ENCODE results near the gene KCNG2. TPM values are rescaled to one million over a fixed set of nuclear protein-coding genes. Genes with fewer than 3 reads are reported as not detected.

The KCNG2 gene
- total and polyA plus RNA-seq, 2 of the 13 experiments (the other 11 are each of a cell fraction or from before 2014, with no cell fraction given): not detected

- 67% methylated on average over 12 of the region's 18 CpGs for WGBS (ENCODE audit: low lambda C conversion rate)
- ATAC-seq: no peak
- in situ Hi-C loops (cut with HindIII; ENCODE audit: extremely low pct_ligation_motif_present, low pct_unique_long_range_greater_than_20kb) (no loop called here), intact Hi-C loops (cut with micrococcal nuclease; ENCODE audit: unreplicated experiment) (no loop called here)
- CTCF ChIA-PET (ENCODE audit: low intra/inter-chr PET ratio, low total read pairs): no interaction called here
- H3K9ac ChIP-seq (ENCODE audit: insufficient read depth, low read depth, low read length): no peak overlapping the region
- peaks cover 11% of the 10 kb centered on the region for H3K4me1 ChIP-seq (ENCODE audit: insufficient read depth, low read length)
- H3K4me3 ChIP-seq (replicated peaks in 1 of 3; ENCODE audit: insufficient read depth in 1 of 3, low read depth in 2 of 3, low read length in 3 of 3): no peak overlapping the region
- no peak for FAIRE-seq
- no TSS peak for BruUV-seq (replicated peaks)
- H2AFZ ChIP-seq (ENCODE audit: low read length): no peak overlapping the region
- no peaks in the 10 kb centered on the region for H3K36me3 ChIP-seq (replicated peaks in 1 of 2; ENCODE audit: control insufficient read depth in 1 of 2, insufficient read depth in 2 of 2, low read length in 2 of 2)
- no peaks in the 10 kb centered on the region for H4K20me1 ChIP-seq (ENCODE audit: insufficient read depth, low read length)
- H3K4me2 ChIP-seq (ENCODE audit: low read depth, low read length): no peak overlapping the region
- TF ChIP-seq ZNF784 (CRISPR knock-in tag; IDR thresholded peaks at IDR 0.05; ENCODE audit: borderline replicate concordance): no peak
- no peak for TF ChIP-seq HOXD1 (CRISPR knock-in tag; IDR thresholded peaks at IDR 0.05)
- TF ChIP-seq ZNF609 (CRISPR knock-in tag; IDR thresholded peaks at IDR 0.05; ENCODE audit: borderline replicate concordance): no peak
- TF ChIP-seq GFI1 (CRISPR knock-in tag; IDR thresholded peaks at IDR 0.05; ENCODE audit: borderline replicate concordance): no peak
- no peak for TF ChIP-seq ZNF879 (CRISPR knock-in tag; IDR thresholded peaks at IDR 0.05)
- no peak for TF ChIP-seq ZBTB25 (CRISPR knock-in tag; IDR thresholded peaks at IDR 0.05)
- TF ChIP-seq ZBTB43 (CRISPR knock-in tag; conservative IDR thresholded peaks at IDR 0.05): no peak
- TF ChIP-seq ZFP1 (CRISPR knock-in tag; IDR thresholded peaks at IDR 0.05): no peak
- no peak for TF ChIP-seq TMF1 (CRISPR knock-in tag; IDR thresholded peaks at IDR 0.05; ENCODE audit: low read depth)
- no peak for TF ChIP-seq GATA4 (IDR thresholded peaks at IDR 0.05; ENCODE audit: borderline replicate concordance, low read depth)
- TF ChIP-seq HMGXB4 (CRISPR knock-in tag; IDR thresholded peaks at IDR 0.05; ENCODE audit: borderline replicate concordance in 1 of 2, low read depth in 1 of 2): no peak
- TF ChIP-seq MXD1 (CRISPR knock-in tag; IDR thresholded peaks at IDR 0.05): no peak
- no peak for TF ChIP-seq MATR3 (CRISPR knock-in tag; IDR thresholded peaks at IDR 0.05)
- no peak for TF ChIP-seq MBD4 (IDR thresholded peaks at IDR 0.05; ENCODE audit: borderline replicate concordance, low read length)
- TF ChIP-seq ZNF12 (CRISPR knock-in tag; IDR thresholded peaks at IDR 0.05): no peak
- no peaks in the 10 kb centered on the region for H3K9me3 ChIP-seq (ENCODE audit: low read length)
- H3K27ac ChIP-seq (ENCODE audit: extremely low read length, insufficient read depth, low read length): no peak overlapping the region
- POLR2A ChIA-PET: no interaction called here
- no peak for DNase-seq (ENCODE audit: low spot score)
- H3K79me2 ChIP-seq (ENCODE audit: insufficient read depth, low read length): no peaks in the 10 kb centered on the region
- peaks cover 7 to 83% of the 10 kb centered on the region in 2 experiments; a peak in 4 of 5 replicates for H3K27me3 ChIP-seq (ENCODE audit: control insufficient read depth in 1 of 2, insufficient read depth in 2 of 2, low read length in 2 of 2)
Observed at GRCh38 chr18:79802298-79802697, 4.6 kb downstream of the KCNG2 start.

Data from HepG2 (cell line).